ENCODE measurements around the gene GALR2. TPM values are rescaled to one million over a fixed set of nuclear protein-coding genes. Genes with fewer than 3 reads are reported as not detected.

The GALR2 gene
- total and polyA plus RNA-seq, 5 donors: not detected

DNA sequence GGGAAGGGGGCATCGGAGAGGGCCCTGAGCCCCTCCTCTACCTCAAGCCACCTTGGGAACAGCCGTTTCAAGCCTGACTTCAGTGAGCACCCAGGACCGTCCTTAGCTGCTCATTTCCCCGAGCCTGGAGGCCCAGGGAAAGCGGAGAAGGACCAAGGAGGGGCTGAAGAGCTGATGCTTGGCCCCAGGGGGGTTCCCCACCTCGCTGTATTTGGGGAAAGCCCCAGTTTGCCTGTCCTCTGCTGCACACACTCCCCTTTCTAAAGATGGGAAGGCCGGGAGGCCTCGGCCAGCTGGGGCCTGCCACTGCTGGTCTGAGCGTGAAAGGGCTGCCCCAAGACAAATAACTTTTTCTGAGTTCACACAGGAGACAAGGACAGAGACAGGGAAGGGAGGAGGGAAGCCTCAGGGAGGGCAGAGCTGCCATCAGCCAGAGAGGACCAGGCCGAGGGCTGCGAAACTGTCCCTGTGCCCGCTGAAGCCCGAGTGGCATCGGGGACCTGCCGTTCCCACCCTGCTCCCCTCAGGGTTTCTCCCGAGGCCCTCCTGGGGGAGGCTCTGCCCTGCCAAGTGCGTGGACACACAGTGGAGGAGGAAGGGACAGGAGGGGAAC lies 16.0 kb downstream of the GALR2 start:
- Histone ChIP-seq H3K4me1 (ENCODE audit: control insufficient read depth, insufficient read depth, low read length) (no peaks in the 10 kb centered on the region), H3K4me3 (ENCODE audit: low read length) (no peak overlapping the region), H3K27ac (ENCODE audit: low read length) (no peak overlapping the region), H3K27me3 (ENCODE audit: control insufficient read depth, insufficient read depth) (no peaks in the 10 kb centered on the region), H3K9me3 (ENCODE audit: control insufficient read depth, low read length) (no peaks in the 10 kb centered on the region)
- ATAC-seq: no peak
- DNase-seq: no peak
- WGBS: 94% methylated on average over 17 of the region's 17 CpGs
- intact Hi-C loops (cut with DNase I): loop anchor here in 1 of 4 donors (2.0 kb wide), 1 partner anchor 18 kb away; the partner anchor contains the start of gene SRP68

GRCh38 chr17:76091526-76092286 lies 17.1 kb downstream of the GALR2 start:
- 73% methylated on average over 23 of the region's 23 CpGs for WGBS
- no peaks in the 10 kb centered on the region for H3K4me1 ChIP-seq (ENCODE audit: control insufficient read depth, insufficient read depth, low read length)
- DNase-seq (no peak), ATAC-seq (peak in 1 of 2 donors; percentile 5)
- no peaks in the 10 kb centered on the region for H3K27me3 ChIP-seq (ENCODE audit: control insufficient read depth, insufficient read depth)
- H3K9me3 ChIP-seq (ENCODE audit: control insufficient read depth, low read length): no peaks in the 10 kb centered on the region
- H3K27ac ChIP-seq (ENCODE audit: low read length): no peak overlapping the region
- H3K4me3 ChIP-seq (ENCODE audit: low read length): no peak overlapping the region
- intact Hi-C loops (cut with DNase I): loop anchor here in 1 of 4 donors (2.0 kb wide), 1 partner anchor 19 kb away; the partner anchor contains the start of gene SRP68

- 95% methylated on average over 20 of the region's 20 CpGs for WGBS
- Histone ChIP-seq H3K27ac (ENCODE audit: low read length) (no peak overlapping the region), H3K9me3 (ENCODE audit: control insufficient read depth, low read length) (no peaks in the 10 kb centered on the region), H3K27me3 (ENCODE audit: control insufficient read depth, insufficient read depth) (no peaks in the 10 kb centered on the region), H3K4me1 (ENCODE audit: control insufficient read depth, insufficient read depth, low read length) (no peaks in the 10 kb centered on the region), H3K4me3 (ENCODE audit: low read length) (no peak overlapping the region)
- DNase-seq (no peak), ATAC-seq (no peak)
- intact Hi-C loops (cut with DNase I): no loop called here
Observed at GRCh38 chr17:76092526-76093413, 18.2 kb downstream of the GALR2 start.

- H3K27ac ChIP-seq (ENCODE audit: low read length): no peak overlapping the region
- no peaks in the 10 kb centered on the region for H3K27me3 ChIP-seq (ENCODE audit: control insufficient read depth, insufficient read depth)
- no peaks in the 10 kb centered on the region for H3K4me1 ChIP-seq (ENCODE audit: control insufficient read depth, insufficient read depth, low read length)
- DNase-seq: no peak
- H3K4me3 ChIP-seq (ENCODE audit: low read length): no peak overlapping the region
- 96% methylated on average over 11 of the region's 11 CpGs for WGBS
- no peaks in the 10 kb centered on the region for H3K9me3 ChIP-seq (ENCODE audit: control insufficient read depth, low read length)
- intact Hi-C loops (cut with DNase I): no loop called here
- no peak for ATAC-seq
Observed at GRCh38 chr17:76094046-76094445, 19.5 kb downstream of the GALR2 start.

DNA sequence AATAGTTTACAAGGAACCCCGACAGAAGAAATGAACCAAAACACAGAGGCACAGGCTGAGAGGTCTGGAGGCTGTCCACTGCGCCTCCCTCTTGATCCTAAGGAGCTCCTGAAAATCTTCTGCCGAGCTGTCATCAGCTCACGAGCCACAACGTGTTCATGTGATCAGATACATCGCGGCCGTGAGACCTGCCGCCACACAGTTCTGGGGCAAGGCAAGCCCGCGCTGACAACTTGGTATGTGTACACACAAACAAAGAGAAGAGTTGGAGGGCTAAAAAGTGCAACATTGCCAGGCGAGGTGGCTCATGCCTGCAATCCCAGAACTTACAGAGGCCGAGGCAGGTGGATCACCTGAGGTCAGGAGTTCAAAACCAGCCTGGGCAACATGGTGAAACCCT lies 21.4 kb downstream of the GALR2 start:
- intact Hi-C loops (cut with DNase I): no loop called here
- H3K27ac ChIP-seq (ENCODE audit: low read length): no peak overlapping the region
- no peaks in the 10 kb centered on the region for H3K9me3 ChIP-seq (ENCODE audit: control insufficient read depth, low read length)
- DNase-seq (no peak), ATAC-seq (no peak)
- 81% methylated on average over 13 of the region's 13 CpGs for WGBS
- H3K27me3 ChIP-seq (ENCODE audit: control insufficient read depth, insufficient read depth): no peaks in the 10 kb centered on the region
- no peaks in the 10 kb centered on the region for H3K4me1 ChIP-seq (ENCODE audit: control insufficient read depth, insufficient read depth, low read length)
- no peak overlapping the region for H3K4me3 ChIP-seq (ENCODE audit: low read length)

DNA sequence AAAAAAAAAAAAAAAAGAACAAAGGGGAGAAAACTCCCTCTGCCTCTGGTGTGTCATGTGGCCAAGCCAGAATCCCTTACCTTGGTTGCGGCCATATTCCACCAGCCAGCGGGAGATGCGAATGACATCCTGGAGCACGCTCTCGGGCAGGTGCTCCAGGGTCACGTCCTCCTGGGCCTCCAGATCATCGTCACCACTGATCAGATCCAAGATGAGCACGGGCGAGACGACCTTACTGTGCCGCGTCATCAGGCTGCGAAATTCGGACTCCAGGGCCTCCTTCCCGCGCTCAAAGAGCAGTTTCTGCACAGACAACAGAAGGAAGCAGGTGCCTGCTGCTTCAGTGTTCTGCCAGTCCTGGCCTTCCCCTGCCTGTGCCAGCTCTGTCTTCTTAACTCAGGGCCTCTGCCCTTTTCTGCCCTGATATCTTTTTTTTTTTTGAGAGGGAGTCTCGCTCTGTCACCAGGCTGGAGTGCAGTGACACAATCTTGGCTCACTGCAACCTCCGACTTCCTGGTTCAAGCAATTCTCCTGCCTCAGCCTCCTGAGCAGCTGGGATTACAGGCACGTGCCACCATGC lies 23.2 kb downstream of the GALR2 start:
- 96% methylated on average over 19 of the region's 19 CpGs for WGBS
- no peak for ATAC-seq
- H3K27me3 ChIP-seq (ENCODE audit: control insufficient read depth, insufficient read depth): no peaks in the 10 kb centered on the region
- H3K27ac ChIP-seq (ENCODE audit: low read length): no peak overlapping the region
- no peaks in the 10 kb centered on the region for H3K4me1 ChIP-seq (ENCODE audit: control insufficient read depth, insufficient read depth, low read length)
- H3K9me3 ChIP-seq (ENCODE audit: control insufficient read depth, low read length): no peaks in the 10 kb centered on the region
- no peak for DNase-seq
- intact Hi-C loops (cut with DNase I): no loop called here
- H3K4me3 ChIP-seq (ENCODE audit: low read length): no peak overlapping the region

DNA sequence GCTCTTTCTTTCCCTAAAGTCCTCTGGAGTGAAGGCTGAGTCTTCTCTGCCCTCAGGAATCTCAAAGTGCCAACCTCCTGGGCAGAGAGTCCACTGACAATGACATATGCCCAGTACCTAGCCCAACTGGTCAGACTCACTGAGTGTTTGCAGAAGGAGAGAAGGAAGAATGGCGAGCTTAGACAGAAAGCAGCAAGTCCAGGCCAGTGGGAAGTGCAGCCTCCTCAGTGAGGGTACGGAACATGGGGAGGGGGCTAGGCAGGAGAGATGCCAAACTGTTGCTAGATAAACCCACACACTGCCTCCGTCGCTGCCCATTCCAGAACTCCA lies 28.3 kb downstream of the GALR2 start:
- ATAC-seq: peak in 1 of 2 donors; percentile 22
- WGBS: under 1% methylated on average over 4 of the region's 4 CpGs

DNA sequence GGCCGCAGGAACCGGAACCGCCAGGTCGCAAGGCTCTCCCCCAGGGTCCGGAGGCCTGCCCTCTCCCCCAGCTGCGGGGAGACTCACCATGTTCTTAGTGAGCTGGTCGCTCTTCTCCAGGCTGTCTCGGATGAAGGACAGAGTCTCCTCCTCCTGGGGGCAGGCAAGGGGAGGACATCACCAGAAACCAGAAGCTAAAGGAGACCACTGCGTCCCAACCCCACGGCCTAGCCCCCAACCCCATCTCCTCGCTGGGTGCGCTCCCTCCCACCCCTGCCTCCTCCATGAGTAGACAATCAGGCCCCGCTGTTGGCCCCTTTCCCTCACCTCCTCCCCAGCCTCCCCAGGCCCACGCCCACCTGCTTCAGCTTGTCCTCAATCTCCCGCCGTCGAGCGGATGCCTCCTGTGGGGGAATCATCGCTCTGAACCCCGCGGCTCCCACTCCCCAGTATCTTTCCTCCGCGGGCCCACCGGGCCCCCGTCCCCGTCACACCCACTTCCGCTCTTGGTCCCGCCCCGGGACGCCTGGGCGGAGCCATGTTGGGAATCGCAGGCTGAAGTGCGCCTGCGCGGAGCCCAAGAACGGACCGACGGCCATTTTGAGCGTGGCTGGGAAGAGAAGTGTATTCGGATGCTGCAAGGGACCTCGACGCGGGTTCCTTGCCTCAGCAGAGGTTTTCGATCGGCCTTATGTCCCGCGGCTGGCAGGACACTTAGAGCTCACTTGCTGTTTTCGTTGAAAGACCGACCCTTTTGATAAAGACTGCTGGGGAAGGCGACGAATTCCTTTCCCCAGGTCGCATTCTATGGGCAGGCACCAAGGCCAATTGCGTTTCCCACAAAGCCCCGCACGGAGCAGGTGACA lies 28.9 kb downstream of the GALR2 start, which contains the start of gene EXOC7:
EXOC7 (minus strand) TSS at position 514 of the 866 bp plus-strand sequence; CDS start at position 419, 95 bp downstream.
- ATAC-seq (peak; percentile 97), DNase-seq (peak; percentile 91 to 97 (median 96))
- Histone ChIP-seq H3K27ac (ENCODE audit: low read length) (peak within 1 kb of the TSS; percentile 76), H3K9me3 (ENCODE audit: control insufficient read depth, low read length) (no peaks in the 10 kb centered on the region), H3K4me3 (ENCODE audit: low read length) (peak within 1 kb of the TSS; percentile 74), H3K4me1 (ENCODE audit: control insufficient read depth, insufficient read depth, low read length) (no peaks in the 10 kb centered on the region), H3K27me3 (ENCODE audit: control insufficient read depth, insufficient read depth) (no peaks in the 10 kb centered on the region)
- intact Hi-C loops (cut with DNase I): no loop called here
- 4% methylated on average over 55 of the region's 55 CpGs for WGBS

More for the DNA sequence above, 28.3 kb downstream of the GALR2 start:
- intact Hi-C loops (cut with DNase I): no loop called here
- no peaks in the 10 kb centered on the region for H3K27me3 ChIP-seq (ENCODE audit: control insufficient read depth, insufficient read depth)
- DNase-seq: no peak
- H3K4me3 ChIP-seq (ENCODE audit: low read length): peak overlapping the region; percentile 74
- peak overlapping the region; percentile 9 for H3K27ac ChIP-seq (ENCODE audit: low read length)
- no peaks in the 10 kb centered on the region for H3K4me1 ChIP-seq (ENCODE audit: control insufficient read depth, insufficient read depth, low read length)
- H3K9me3 ChIP-seq (ENCODE audit: control insufficient read depth, low read length): no peaks in the 10 kb centered on the region

DNA sequence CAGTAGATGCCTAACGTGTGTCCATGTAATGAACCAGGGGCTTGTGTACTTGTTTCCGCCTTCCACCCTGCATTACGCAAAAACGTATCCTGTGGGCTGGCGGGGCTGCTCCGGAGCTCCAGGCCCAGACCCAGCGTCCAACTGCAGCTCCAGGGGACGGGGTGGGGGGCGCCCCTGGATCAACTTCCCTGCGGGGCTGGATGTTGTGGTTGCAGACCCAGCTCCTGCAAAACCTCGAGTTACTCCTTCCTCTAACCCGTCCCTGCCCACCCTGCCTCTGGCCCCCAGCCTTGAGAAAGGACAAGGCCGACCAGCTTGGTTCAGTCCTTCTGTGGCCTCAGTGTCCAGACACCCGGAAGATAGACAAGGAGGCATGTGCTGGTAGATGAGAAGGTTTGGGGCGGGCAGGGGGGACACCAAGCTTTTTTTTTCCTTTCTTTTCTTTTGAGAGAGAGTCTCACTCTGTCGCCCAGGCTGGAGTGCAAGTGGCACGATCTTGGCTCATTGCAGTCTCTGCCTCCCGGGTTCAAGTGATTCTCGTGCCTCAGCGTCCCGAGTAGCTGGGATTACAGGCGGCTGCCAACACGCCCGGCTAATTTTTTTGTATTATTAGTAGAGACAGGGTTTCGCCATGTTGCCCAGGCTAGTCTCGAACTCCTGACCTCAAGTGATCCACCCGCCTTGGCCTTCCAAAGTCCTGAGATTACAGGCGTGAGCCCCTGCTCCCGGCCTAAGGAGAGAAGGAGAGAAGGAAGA lies 29.7 kb downstream of the GALR2 start:
- 87% methylated on average over 29 of the region's 29 CpGs for WGBS
- ATAC-seq (peak; percentile 5 to 18), DNase-seq (no peak)
- Histone ChIP-seq H3K9me3 (ENCODE audit: control insufficient read depth, low read length) (no peaks in the 10 kb centered on the region), H3K4me1 (ENCODE audit: control insufficient read depth, insufficient read depth, low read length) (no peaks in the 10 kb centered on the region), H3K27me3 (ENCODE audit: control insufficient read depth, insufficient read depth) (no peaks in the 10 kb centered on the region), H3K27ac (ENCODE audit: low read length) (peak overlapping the region; percentile 76), H3K4me3 (ENCODE audit: low read length) (peak overlapping the region; percentile 74)
- intact Hi-C loops (cut with DNase I): no loop called here

Measured in right cardiac atrium (tissue), 5 donors.